Measurements from ENCODE around the gene BAZ2A.
A peak's percentile ranks its signal among the peaks of the same experiment; 100 is the strongest.

BAZ2A gene

DNA sequence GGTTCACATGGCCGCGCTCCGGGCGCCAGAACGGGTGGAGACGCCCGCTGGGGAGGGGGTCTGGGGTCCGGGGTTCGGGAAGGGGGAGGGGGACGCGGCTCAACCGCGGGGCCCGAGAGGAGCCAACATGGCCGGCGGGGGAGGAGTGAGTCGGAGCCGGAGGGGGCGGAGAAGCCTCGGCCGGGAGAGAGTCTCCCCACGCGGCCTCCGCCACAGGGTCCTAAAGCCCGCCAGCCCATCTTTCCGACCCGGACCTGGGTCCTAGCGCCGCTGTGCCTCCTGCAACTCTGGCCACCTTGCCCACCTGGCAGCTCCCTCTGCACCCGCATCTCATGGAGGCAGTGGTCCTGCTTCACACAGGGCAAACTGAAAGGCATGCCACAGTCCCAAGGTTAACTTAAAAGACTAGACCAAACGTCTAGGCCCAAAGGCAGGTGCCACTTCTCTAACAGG, at the start of gene BAZ2A:
BAZ2A (minus strand) TSS at position 147 of the 453 bp plus-strand sequence. CDS start 12,796 bp downstream, outside the sequence.
- peak; percentile 71 for TF ChIP-seq EGR1 (IDR thresholded peaks at IDR 0.05)
- peak; percentile 78; the same call in 1 of the 2 replicates for TF ChIP-seq TCF12 (IDR thresholded peaks at IDR 0.05; ENCODE audit: low read depth)
- peak; percentile 61 for TF ChIP-seq NFIC (IDR thresholded peaks at IDR 0.05)
- TF ChIP-seq, protein P1, sequence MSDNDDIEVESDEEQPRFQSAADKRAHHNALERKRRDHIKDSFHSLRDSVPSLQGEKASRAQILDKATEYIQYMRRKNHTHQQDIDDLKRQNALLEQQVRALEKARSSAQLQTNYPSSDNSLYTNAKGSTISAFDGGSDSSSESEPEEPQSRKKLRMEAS (IDR thresholded peaks at IDR 0.05) = peak; percentile 91
- peak; percentile 26; the same call in 1 of the 2 replicates for TF ChIP-seq RAD21 (IDR thresholded peaks at IDR 0.05; ENCODE audit: low read depth)
- TF ChIP-seq, protein P2, sequence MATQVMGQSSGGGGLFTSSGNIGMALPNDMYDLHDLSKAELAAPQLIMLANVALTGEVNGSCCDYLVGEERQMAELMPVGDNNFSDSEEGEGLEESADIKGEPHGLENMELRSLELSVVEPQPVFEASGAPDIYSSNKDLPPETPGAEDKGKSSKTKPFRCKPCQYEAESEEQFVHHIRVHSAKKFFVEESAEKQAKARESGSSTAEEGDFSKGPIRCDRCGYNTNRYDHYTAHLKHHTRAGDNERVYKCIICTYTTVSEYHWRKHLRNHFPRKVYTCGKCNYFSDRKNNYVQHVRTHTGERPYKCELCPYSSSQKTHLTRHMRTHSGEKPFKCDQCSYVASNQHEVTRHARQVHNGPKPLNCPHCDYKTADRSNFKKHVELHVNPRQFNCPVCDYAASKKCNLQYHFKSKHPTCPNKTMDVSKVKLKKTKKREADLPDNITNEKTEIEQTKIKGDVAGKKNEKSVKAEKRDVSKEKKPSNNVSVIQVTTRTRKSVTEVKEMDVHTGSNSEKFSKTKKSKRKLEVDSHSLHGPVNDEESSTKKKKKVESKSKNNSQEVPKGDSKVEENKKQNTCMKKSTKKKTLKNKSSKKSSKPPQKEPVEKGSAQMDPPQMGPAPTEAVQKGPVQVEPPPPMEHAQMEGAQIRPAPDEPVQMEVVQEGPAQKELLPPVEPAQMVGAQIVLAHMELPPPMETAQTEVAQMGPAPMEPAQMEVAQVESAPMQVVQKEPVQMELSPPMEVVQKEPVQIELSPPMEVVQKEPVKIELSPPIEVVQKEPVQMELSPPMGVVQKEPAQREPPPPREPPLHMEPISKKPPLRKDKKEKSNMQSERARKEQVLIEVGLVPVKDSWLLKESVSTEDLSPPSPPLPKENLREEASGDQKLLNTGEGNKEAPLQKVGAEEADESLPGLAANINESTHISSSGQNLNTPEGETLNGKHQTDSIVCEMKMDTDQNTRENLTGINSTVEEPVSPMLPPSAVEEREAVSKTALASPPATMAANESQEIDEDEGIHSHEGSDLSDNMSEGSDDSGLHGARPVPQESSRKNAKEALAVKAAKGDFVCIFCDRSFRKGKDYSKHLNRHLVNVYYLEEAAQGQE (IDR thresholded peaks at IDR 0.05; ENCODE audit: low read depth) = no peak
- peak; percentile 55; the same call in 1 of the 2 replicates for TF ChIP-seq CEBPB (IDR thresholded peaks at IDR 0.05)
- no peak for TF ChIP-seq FOXM1 (IDR thresholded peaks at IDR 0.05; ENCODE audit: borderline replicate concordance, low read depth)
- peak; percentile 68; the same call in 1 of the 2 replicates for TF ChIP-seq EP300 (IDR thresholded peaks at IDR 0.05; ENCODE audit: borderline replicate concordance)
- TF ChIP-seq, protein P3, sequence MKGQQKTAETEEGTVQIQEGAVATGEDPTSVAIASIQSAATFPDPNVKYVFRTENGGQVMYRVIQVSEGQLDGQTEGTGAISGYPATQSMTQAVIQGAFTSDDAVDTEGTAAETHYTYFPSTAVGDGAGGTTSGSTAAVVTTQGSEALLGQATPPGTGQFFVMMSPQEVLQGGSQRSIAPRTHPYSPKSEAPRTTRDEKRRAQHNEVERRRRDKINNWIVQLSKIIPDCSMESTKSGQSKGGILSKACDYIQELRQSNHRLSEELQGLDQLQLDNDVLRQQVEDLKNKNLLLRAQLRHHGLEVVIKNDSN (IDR thresholded peaks at IDR 0.05) = peak; percentile 67
- peak; percentile 38; the same call in 1 of the 2 replicates for TF ChIP-seq CREB1 (IDR thresholded peaks at IDR 0.05; ENCODE audit: low read depth)
- TF ChIP-seq YY1 (IDR thresholded peaks at IDR 0.05; ENCODE audit: low read depth) = peak; percentile 91
- no peak; the same call in 1 of the 2 replicates for TF ChIP-seq ZBTB7A (IDR thresholded peaks at IDR 0.05; ENCODE audit: low read depth)
- peak; percentile 58; the same call in 1 of the 2 replicates for TF ChIP-seq TAF1 (IDR thresholded peaks at IDR 0.05; ENCODE audit: low read depth)
- peak; percentile 62 for TF ChIP-seq TEAD4 (IDR thresholded peaks at IDR 0.05)

DNA sequence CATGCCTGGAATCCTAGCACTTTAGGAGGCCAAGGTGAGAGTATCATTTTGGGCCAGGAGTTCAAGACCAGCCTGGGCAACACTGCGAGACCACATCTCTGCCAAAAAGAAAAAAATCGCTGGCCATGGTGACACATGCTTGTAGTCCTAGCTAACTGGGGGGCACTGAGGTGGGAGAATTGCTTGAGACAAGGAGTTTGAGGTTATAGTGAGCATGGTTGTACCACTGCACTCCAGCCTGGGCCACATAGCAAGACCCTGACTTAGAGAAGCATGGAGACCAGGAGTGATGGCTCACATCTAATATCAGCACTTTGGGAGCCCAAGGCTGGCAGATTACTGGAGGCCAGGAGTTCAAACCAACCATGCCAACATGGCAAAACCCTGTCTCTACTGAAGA, 48.7 kb upstream of the BAZ2A start:
- TF ChIP-seq CREB1 (IDR thresholded peaks at IDR 0.05; ENCODE audit: low read depth) (no peak), RAD21 (IDR thresholded peaks at IDR 0.05; ENCODE audit: low read depth) (no peak), CEBPB (IDR thresholded peaks at IDR 0.05) (no peak), NFIC (IDR thresholded peaks at IDR 0.05) (no peak), TAF1 (IDR thresholded peaks at IDR 0.05; ENCODE audit: low read depth) (no peak), ZBTB7A (IDR thresholded peaks at IDR 0.05; ENCODE audit: low read depth) (no peak), TEAD4 (IDR thresholded peaks at IDR 0.05) (no peak), TCF12 (IDR thresholded peaks at IDR 0.05; ENCODE audit: low read depth) (no peak)
- TF ChIP-seq, protein P1 (IDR thresholded peaks at IDR 0.05) = no peak

DNA sequence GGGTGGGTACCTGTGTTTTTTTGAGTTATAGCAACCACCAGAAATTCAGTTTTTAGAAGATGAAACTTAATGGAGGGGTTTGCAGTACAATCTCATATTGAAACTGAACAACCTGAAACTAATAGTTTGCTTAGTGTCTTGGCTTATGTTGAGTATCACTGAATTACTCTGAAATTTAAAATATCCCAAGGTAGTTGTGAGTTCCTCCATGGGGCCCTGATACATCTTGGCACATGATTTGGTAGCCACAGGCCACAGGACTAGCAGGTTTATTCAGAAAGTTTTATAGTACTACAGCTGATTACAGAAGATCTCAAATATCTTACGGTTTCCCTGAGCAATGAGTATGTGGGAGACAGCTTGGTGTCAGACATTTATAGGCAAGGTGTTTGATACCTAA, 47.6 kb upstream of the BAZ2A start:
- TF ChIP-seq RAD21 (IDR thresholded peaks at IDR 0.05; ENCODE audit: low read depth) (no peak), TCF12 (IDR thresholded peaks at IDR 0.05; ENCODE audit: low read depth) (no peak), FOXM1 (IDR thresholded peaks at IDR 0.05; ENCODE audit: borderline replicate concordance, low read depth) (no peak), NFIC (IDR thresholded peaks at IDR 0.05) (no peak), YY1 (IDR thresholded peaks at IDR 0.05; ENCODE audit: low read depth) (no peak), TEAD4 (IDR thresholded peaks at IDR 0.05) (no peak)
- TF ChIP-seq, protein P3 (IDR thresholded peaks at IDR 0.05) = no peak

DNA sequence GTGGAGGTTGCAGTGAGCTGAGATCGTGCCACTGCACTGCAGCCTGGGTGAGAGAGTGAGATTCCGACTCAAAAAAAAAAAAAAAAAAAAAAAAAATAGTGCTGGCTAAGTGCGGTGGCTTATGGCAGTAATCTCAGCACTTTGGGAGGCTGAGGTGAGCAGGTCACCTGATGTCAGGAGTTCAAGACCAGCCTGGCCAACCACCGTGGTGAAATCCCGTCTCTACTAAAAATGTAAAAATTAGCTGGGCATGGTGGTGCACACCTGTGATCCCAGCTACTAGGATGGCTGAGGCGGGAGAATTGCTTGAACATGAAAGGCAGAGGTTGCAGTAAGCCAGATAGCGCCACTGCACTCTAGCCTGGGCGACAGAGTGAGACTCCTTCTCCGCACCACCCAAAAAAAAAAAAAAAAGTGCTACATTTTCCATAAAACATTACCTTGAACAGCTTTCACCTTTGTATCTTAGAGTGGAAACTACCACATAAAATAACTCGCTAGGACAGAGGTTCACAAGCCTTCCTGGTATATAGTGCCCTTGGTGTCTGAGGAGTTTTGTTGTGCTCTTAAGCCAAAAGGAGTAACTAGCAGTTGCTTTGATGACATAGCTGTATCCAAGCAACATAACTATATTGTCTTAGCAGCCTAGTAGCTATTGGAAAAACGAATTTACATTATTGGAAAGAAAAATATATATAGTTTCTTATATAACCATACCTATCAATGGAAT, 46.9 kb upstream of the BAZ2A start:
- no peak for TF ChIP-seq EP300 (IDR thresholded peaks at IDR 0.05; ENCODE audit: borderline replicate concordance)
- TF ChIP-seq TEAD4 (IDR thresholded peaks at IDR 0.05) = no peak
- TF ChIP-seq TAF1 (IDR thresholded peaks at IDR 0.05; ENCODE audit: low read depth) = no peak
- TF ChIP-seq, protein P2 (IDR thresholded peaks at IDR 0.05; ENCODE audit: low read depth) = no peak
- TF ChIP-seq RAD21 (IDR thresholded peaks at IDR 0.05; ENCODE audit: low read depth) = no peak
- TF ChIP-seq YY1 (IDR thresholded peaks at IDR 0.05; ENCODE audit: low read depth) = no peak
- TF ChIP-seq, protein P3 (IDR thresholded peaks at IDR 0.05) = no peak

DNA sequence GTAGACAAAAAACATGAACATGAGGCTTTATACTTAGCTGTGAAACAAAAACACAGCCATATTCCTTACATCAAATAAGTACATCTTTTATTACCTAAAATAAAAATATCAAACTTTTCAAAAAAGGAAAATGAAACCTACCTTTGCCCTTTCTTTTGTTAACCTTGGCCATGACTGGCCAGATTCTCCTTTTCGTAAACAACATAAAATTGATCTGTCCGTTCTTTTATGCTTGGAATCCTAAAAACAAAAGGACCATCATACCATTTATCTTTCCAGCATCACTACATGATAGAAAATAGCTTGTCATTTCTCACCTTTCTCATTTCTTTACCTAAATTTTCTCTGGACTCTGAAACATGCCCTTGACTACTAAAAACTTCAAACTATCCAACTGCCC, 41.5 kb upstream of the BAZ2A start:
- TF ChIP-seq EGR1 (IDR thresholded peaks at IDR 0.05) (no peak), TEAD4 (IDR thresholded peaks at IDR 0.05) (no peak), YY1 (IDR thresholded peaks at IDR 0.05; ENCODE audit: low read depth) (no peak), NFIC (IDR thresholded peaks at IDR 0.05) (no peak), TAF1 (IDR thresholded peaks at IDR 0.05; ENCODE audit: low read depth) (no peak), CREB1 (IDR thresholded peaks at IDR 0.05; ENCODE audit: low read depth) (no peak), EP300 (IDR thresholded peaks at IDR 0.05; ENCODE audit: borderline replicate concordance) (no peak), CEBPB (IDR thresholded peaks at IDR 0.05) (no peak), RAD21 (IDR thresholded peaks at IDR 0.05; ENCODE audit: low read depth) (no peak), TCF12 (IDR thresholded peaks at IDR 0.05; ENCODE audit: low read depth) (no peak), FOXM1 (IDR thresholded peaks at IDR 0.05; ENCODE audit: borderline replicate concordance, low read depth) (no peak), ZBTB7A (IDR thresholded peaks at IDR 0.05; ENCODE audit: low read depth) (no peak)
- TF ChIP-seq, protein P1 (IDR thresholded peaks at IDR 0.05) = no peak
- TF ChIP-seq, protein P3 (IDR thresholded peaks at IDR 0.05) = no peak
- TF ChIP-seq, protein P2 (IDR thresholded peaks at IDR 0.05; ENCODE audit: low read depth) = no peak

Data from Ishikawa (cell line).